HCT116 (cell line): ENCODE data around the gene MEIS1. TPM values are rescaled to one million over a fixed set of nuclear protein-coding genes. Genes with fewer than 3 reads are reported as not detected.

Source experiments
- ATAC-seq: fragments of 200-7000 bp; cut with Tn5 transposase; 2 replicates; pipeline ENCODE4 v1.9.1; 2020; ENCODE audit warnings: mild to moderate bottlenecking, moderate library complexity
- BruUV-seq: library from RNA; stranded (reverse); fragments of 400-500 nt; replicated peaks from 2 replicates; lab custom pipeline; 2021; lab: Mats Ljungman, UMichigan
- CTCF ChIA-PET: fragments of 300-600 bp; sonication (Branson Sonifier 250); formaldehyde crosslinking; loops from one replicate; lab custom pipeline; 2021; ENCODE audit warnings: antibody characterized with exemption; lab: Charles Lee
- POLR2A ChIA-PET: fragments of 300-600, 350-600 bp; sonication (Branson Sonifier 250); formaldehyde crosslinking; loops from one replicate; lab custom pipeline; 2021; ENCODE audit warnings: antibody characterized with exemption; lab: Charles Lee
- RAD21 ChIA-PET, 2 experiments: fragments of 300-600 bp; sonication (Branson Sonifier 250); formaldehyde crosslinking; loops; one replicate each; lab custom pipeline; 2023; ENCODE audit warnings: low total read pairs in 2 of 2; ENCODE audit not compliant: uncharacterized antibody in 2 of 2, unreplicated experiment in 2 of 2, low non-redundant PET in 1 of 2; lab: Charles Lee
- DNase-seq: peaks from one replicate; pipeline ENCODE4 v3.0.0-alpha.2; 2010; ENCODE audit warnings: low read depth, low spot score
- H2AFZ ChIP-seq: fragments of 200-600 bp; shearing (Covaris generic), sonication (generic); 2 replicates; pipeline ENCODE4 v1.6.1; 2017; ENCODE audit warnings: low read depth, mixed run types, mixed read lengths, antibody characterized with exemption, low read length; ENCODE audit not compliant: poor library complexity, severe bottlenecking
- H3K27ac ChIP-seq: 2 replicates; pipeline ENCODE4 v1.5.1; 2012; ENCODE audit warnings: low read depth, low read length
- H3K27me3 ChIP-seq: fragments of 200-600 bp; sonication (generic); 2 replicates; pipeline ENCODE4 v1.6.1; 2016; ENCODE audit warnings: mixed run types, low read length, mixed read lengths; ENCODE audit not compliant: insufficient read depth
- H3K36me3 ChIP-seq, 2 experiments: fragments of 200-500 bp in 1 of 2; fragments of 200-600 bp in 1 of 2; sonication (Bioruptor generic) in 1 of 2; sonication (generic) in 1 of 2; 2 replicates each; pipeline versions ENCODE4 v1.5.1 to v1.6.1; 2014 to 2016; ENCODE audit warnings: low read length in 2 of 2, inconsistent platforms in 1 of 2, mixed read lengths in 1 of 2, mixed run types in 1 of 2; ENCODE audit not compliant: insufficient read depth in 2 of 2, control insufficient read depth in 1 of 2
- H3K4me1 ChIP-seq, 2 experiments: fragments of 200-600 bp in 1 of 2; sonication (generic) in 1 of 2; 2 replicates each; pipeline versions ENCODE4 v1.5.1 to v1.6.1; 2012 to 2017; ENCODE audit warnings: low read length in 2 of 2, inconsistent platforms in 1 of 2, mild to moderate bottlenecking in 1 of 2, mixed read lengths in 1 of 2, mixed run types in 1 of 2, moderate library complexity in 1 of 2; ENCODE audit not compliant: insufficient read depth in 2 of 2, control insufficient read depth in 1 of 2
- H3K4me2 ChIP-seq: fragments of 200-600 bp; sonication (generic); 2 replicates; pipeline ENCODE4 v1.6.1; 2017; ENCODE audit warnings: mixed run types, low read length, mixed read lengths
- H3K4me3 ChIP-seq, 2 experiments: fragments of 200-600 bp in 1 of 2; sonication (generic) in 1 of 2; replicated peaks in 1 of 2; 2 replicates each; pipeline ENCODE4 v1.5.1; 2011 to 2016; ENCODE audit warnings: low read length in 2 of 2, control low read depth in 1 of 2, low read depth in 1 of 2, mild to moderate bottlenecking in 1 of 2, mixed read lengths in 1 of 2, mixed run types in 1 of 2
- H3K79me2 ChIP-seq: fragments of 200-600 bp; sonication (generic); 2 replicates; pipeline ENCODE4 v1.6.1; 2017; ENCODE audit warnings: mild to moderate bottlenecking, mixed run types, low read length, moderate library complexity, mixed read lengths; ENCODE audit not compliant: insufficient read depth
- H3K9ac ChIP-seq: fragments of 200-600 bp; sonication (generic); 2 replicates; pipeline ENCODE4 v1.6.1; 2016; ENCODE audit warnings: low read length, mixed read lengths
- H3K9me2 ChIP-seq: fragments of 200-600 bp; sonication (generic), shearing (Covaris generic); 2 replicates; pipeline ENCODE4 v1.6.1; 2017; ENCODE audit warnings: mixed run types, mild to moderate bottlenecking, moderate library complexity; ENCODE audit not compliant: insufficient read depth
- H3K9me3 ChIP-seq, 2 experiments: fragments of 200-500 bp in 1 of 2; fragments of 200-600 bp in 1 of 2; sonication (Bioruptor generic) in 1 of 2; sonication (generic) in 1 of 2; 2 replicates each; pipeline ENCODE4 v1.6.1; 2014 to 2017; ENCODE audit warnings: low read length in 2 of 2, mixed read lengths in 2 of 2, inconsistent platforms in 1 of 2, low read depth in 1 of 2, mild to moderate bottlenecking in 1 of 2, mixed run types in 1 of 2, moderate library complexity in 1 of 2; ENCODE audit not compliant: control insufficient read depth in 1 of 2, insufficient read depth in 1 of 2
- H4K20me1 ChIP-seq: fragments of 200-600 bp; sonication (generic), shearing (Covaris generic); 2 replicates; pipeline ENCODE4 v1.6.1; 2017; ENCODE audit warnings: mixed run types, mild to moderate bottlenecking, moderate library complexity; ENCODE audit not compliant: insufficient read depth
- CBX3 ChIP-seq: IDR thresholded peaks from 2 replicates; pipeline ENCODE4 v1.6.1; 2012; ENCODE audit warnings: low read depth
- JUND ChIP-seq: IDR thresholded peaks from 2 replicates; pipeline ENCODE4 v1.6.1; 2012
- POLR2AphosphoS5 ChIP-seq: IDR thresholded peaks from 2 replicates; pipeline ENCODE4 v1.6.1; 2011; ENCODE audit warnings: mild to moderate bottlenecking, low read depth, low read length, moderate library complexity
- SP1 ChIP-seq: IDR thresholded peaks from 2 replicates; pipeline ENCODE4 v1.6.1; 2012; ENCODE audit warnings: low read depth
- intact Hi-C: fragments of 100-400 bp; cut with micrococcal nuclease; formaldehyde crosslinking; loops from 2 replicates; pipeline ENCODE4 v1.10.0; 2022
- total RNA-seq: library from RNA; stranded (reverse); gene quantifications from one replicate; pipeline ENCODE4 v1.2.1, GENCODE V29; 2021; ENCODE audit not compliant: unreplicated experiment

Gene MEIS1
- total RNA-seq, 1 experiment from 2014 or later = 0.32 TPM

DNA sequence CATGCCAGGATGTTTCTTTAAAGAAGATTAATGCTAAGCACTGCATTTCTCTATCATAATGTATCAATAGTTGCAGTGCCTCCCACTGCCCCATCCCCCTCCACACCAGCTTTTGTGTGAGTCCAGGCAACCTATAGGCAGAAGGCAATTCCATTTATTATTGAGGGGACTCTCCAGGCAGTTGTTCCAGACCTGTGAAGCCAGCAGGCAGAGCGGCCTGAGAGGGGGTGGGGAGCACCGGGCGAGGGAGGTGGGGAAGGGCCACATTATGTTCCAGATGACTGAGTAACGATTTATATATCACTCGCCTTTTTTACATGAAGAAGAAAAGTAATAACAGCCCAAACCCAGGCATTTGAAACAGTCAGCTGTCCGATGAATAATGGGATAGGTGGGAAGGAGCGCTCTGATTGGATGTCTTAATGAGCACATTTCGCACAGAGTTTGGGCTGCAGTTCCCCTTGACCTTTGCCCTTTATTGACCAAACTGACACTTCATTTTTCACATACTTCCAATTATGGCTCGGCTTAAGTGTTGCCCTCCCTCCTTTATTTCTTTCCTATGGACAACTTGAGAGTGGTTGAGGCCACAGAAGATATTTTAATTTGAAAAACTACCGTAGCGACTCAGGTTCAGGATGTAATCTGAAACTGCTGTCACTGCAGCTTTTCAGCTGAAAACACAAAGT is 34.4 kb downstream of the MEIS1 start:
- TF ChIP-seq SP1 = no peak
- TF ChIP-seq JUND = no peak
- TF ChIP-seq CBX3 = no peak
- no peaks in the 10 kb centered on the region for H3K27me3 ChIP-seq
- CTCF ChIA-PET = no interaction called here

DNA sequence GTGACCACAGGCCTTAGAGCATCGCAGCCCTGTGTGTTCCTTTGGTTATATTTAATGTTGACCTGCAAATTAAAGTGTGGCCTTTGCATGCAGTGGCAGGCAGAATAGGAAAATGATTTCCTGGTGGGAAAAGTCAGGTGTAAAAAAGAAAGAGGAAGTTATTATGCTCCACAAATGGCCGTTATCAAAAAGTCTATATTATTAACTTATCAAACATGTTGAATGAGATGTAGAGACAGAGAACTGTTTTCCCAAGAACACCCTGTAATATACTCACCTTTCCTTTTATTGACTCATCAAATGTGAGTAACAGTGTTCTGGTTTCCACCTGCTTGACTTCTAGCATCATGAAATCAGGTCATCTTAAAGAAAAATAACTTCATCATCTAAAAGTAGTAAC is 35.3 kb downstream of the MEIS1 start:
- no peak for TF ChIP-seq POLR2AphosphoS5
- intact Hi-C loops = no loop called here
- POLR2A ChIA-PET = no interaction called here
- no peaks in the 10 kb centered on the region for H3K27me3 ChIP-seq
- H3K9ac ChIP-seq = no peak overlapping the region
- no peak overlapping the region for H3K27ac ChIP-seq
- no peaks in the 10 kb centered on the region for H3K4me1 ChIP-seq
- no peaks in the 10 kb centered on the region for H3K79me2 ChIP-seq
- no peaks in the 10 kb centered on the region for H3K9me2 ChIP-seq
- CTCF ChIA-PET = no interaction called here
- ATAC-seq (no peak), DNase-seq (no peak)
- RAD21 ChIA-PET = no interaction called here
- no peak overlapping the region for H2AFZ ChIP-seq
- BruUV-seq = no TSS peak
- H3K4me2 ChIP-seq = no peak overlapping the region
- no peaks in the 10 kb centered on the region; a peak in 2 of 4 replicates for H3K9me3 ChIP-seq
- no peak overlapping the region for H3K4me3 ChIP-seq
- no peaks in the 10 kb centered on the region for H3K36me3 ChIP-seq
- H4K20me1 ChIP-seq = no peaks in the 10 kb centered on the region

More for the DNA sequence above, 34.4 kb downstream of the MEIS1 start:
- ChIA-PET RAD21 (no interaction called here), POLR2A (no interaction called here)
- no peaks in the 10 kb centered on the region; a peak in 2 of 4 replicates for H3K9me3 ChIP-seq
- no peak overlapping the region for H3K4me3 ChIP-seq
- ATAC-seq = no peak
- H3K27ac ChIP-seq = no peak overlapping the region
- H2AFZ ChIP-seq = no peak overlapping the region
- no peak overlapping the region for H3K4me2 ChIP-seq
- intact Hi-C loops = no loop called here
- no TSS peak for BruUV-seq
- no peaks in the 10 kb centered on the region for H4K20me1 ChIP-seq
- DNase-seq = no peak
- H3K9me2 ChIP-seq = no peaks in the 10 kb centered on the region
- no peaks in the 10 kb centered on the region for H3K79me2 ChIP-seq
- H3K9ac ChIP-seq = no peak overlapping the region
- H3K4me1 ChIP-seq = no peaks in the 10 kb centered on the region
- H3K36me3 ChIP-seq = no peaks in the 10 kb centered on the region
